ENCODE data around the gene DEFB113.
"Not testable (repeated sequence)": the region's sequence is repeated elsewhere in the genome, so short reads cannot be mapped to it uniquely, and the experiment has no call there.

Gene DEFB113, protein sequence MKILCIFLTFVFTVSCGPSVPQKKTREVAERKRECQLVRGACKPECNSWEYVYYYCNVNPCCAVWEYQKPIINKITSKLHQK

DNA sequence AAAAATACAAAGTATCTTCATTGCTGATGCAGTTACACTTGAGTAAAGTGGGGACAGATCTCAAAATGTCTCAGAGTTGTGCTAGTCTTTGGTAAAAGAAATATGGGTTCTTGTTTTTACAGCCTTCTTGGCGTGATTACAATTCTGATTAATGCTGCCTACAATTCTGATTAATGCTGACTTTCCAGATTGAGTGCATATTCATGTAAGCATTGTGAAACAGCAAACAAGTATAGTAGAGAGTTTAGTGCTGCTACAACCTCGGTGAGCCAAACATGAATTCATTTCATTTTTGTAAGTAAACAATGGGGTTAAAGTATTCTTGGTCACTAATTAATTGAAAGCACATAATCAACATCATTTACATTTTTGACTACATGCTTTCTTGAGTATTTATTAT lies at the start of gene DEFB113:
Gene DEFB113, minus strand, starts transcription at position 21 of the 400 bp plus-strand sequence. Its CDS starts 0 bp downstream, at position 21.
- DNase-seq: no peak

DNA sequence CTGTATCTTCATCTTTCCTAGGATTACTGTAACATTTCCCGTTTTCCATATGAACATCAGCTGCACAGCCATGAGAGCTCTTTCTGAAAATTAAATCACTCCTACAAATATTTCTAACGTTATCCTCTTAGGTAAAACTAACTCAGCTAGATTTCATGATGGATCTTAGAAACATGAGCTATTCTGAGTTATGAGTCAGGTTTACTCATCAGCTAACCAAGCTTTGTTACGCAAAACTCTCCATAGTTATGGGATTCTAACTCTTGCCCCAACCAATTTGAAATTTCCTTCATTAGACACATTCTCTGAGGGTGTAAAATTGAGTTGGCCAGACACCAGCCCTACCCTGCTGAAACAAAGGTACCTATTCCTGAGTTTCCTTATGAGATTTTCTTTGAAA lies 38.4 kb upstream of the DEFB113 start:
- DNase-seq: no peak

DNA sequence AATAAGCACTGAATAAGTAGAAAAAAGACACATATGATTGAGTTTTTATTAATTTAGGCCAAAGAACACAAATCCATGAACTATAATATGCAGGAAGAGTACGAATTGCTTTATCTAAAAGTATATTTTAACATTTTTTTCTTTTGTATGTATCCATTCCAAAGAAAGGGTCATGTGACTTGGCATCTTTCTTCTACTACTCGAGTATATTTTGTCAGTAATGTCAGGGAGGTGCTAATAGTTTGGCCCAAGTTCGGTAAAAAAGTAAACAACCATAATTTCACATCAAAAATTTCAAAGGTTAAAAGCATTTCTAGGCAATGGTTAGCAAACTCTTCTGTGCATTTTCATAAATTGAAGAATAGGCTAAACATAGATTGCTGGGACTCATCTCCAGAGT lies 33.7 kb upstream of the DEFB113 start:
- no peak for DNase-seq

DNA sequence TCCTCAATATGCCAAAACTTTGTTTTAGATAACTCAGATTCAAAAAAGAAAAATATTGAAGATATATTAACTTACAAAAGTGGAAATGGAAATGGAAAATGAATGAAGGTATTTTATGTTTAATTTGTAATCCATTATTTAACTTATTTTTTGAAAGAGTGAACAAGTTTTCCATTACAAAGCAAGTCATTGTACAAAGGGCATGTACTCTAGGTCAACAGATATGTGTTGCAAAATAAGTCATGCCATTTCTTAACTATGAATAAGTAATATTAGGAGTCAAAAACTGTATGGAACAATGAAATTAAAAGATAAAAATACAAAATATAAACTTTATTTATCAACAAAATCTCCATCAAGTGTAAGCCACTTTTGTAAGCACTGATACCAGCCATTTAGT lies 25.9 kb upstream of the DEFB113 start:
- DNase-seq: no peak

DNA sequence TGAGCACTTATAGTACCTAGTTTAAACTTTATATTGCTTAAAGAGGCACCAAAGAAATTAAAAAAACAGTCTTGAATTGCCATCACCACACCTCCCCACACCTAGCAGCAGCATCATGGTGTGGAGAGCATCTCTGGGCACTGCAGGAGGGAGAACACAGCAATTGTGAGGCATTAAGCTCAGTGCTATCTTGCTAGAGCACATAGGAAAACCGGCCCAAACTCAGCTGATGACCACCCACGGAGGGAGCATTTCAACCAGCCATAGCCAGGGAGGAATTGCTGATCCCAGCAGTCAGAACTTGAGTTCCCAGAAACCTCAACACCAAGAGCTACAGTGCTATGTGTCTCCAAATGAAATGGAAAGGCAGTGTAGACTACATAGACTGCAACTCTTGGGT lies 19.5 kb upstream of the DEFB113 start:
- no peak for DNase-seq

DNA sequence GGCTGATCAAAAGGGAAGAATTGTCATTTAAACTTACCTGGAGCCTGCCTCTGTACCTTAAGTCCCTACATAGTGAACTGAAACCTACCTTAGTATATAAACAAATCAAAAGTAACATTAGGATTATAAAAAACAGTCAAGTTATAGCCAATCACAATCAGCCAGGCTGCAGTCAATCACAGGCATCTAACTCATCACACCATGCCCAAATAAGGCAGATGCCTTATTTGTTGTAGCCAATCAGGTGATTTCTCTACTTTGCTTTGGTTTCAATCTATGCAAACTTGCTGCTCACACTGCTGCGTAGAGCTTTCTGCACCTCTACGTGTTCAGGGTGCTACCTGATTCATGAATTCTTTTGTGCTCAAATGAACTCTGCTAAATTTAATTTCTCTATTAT lies 18.3 kb upstream of the DEFB113 start:
- DNase-seq: no peak

DNA sequence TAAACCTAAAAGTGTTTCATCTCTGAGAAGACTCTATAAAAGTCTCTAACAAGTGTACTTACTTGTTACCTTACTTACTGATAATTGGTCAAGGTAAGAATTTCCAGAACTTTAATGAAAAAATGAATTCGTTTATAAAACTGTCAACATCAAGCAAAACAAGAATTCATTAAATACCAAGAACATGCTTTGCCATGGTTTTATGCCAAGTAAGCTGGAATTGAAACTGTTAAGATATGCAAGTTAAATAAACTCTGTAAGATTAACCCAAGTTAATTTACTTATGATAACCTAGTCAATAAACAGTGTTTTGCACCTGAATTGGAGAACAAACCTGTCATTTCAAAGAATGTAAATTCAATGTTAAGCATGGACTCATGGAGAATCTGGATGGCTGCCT lies 17.1 kb upstream of the DEFB113 start:
- DNase-seq: no peak

DNA sequence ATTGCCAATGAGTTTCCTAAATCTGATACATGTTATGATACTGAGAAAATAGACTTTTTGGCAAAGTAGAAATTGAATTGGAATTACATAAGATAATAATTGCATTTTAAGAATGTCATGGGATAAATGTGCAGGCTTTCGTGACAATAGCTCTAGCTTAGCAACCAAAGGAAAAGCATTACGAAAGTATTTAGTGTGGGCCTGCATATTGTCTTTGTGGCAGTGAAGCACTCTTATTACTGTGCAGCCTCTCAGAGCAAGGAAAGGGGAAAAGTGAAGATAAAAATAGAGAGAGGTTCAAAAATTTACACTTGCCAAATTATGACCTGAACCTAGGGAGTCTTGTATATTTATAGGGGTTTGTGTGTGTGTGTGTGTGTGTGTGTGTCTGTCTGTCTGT lies 12.6 kb upstream of the DEFB113 start:
- no peak for DNase-seq

DNA sequence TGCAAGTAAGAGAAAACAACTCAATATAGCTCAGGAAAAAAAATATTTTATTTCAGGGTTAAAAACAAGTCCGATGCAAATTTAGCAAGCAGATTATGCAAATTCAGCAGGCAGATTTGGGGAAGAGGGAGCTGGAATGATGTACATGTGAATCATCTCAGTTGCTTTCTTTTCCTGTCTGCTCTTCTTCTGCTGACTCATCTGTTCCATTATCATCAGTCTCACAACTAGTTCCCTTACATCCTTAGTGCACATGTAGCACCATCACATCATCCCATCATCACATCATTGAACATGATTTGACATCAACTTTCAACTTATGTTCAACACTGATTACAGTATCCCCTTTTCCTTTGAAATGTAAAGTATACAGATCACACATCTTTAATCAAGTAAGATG lies 11.5 kb upstream of the DEFB113 start:
- no peak for DNase-seq

DNA sequence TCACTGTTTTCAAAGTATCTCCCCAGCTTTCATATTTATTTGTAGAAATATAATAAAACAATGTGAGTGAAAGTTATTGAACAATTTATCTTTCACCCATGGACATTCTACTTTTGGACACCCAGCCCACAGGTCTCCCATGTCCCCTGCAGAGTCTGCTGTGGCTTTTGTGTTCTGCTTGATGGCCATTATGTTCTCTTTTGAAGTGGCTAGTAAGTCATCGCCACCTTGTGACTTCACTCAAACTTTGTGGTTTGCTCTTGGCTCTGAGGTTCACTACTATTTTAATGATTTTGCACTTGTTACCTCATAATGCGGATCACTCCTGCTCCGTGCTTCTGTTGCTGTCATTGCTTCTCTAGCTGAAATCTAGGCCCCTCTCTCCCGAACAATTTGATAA lies 10.2 kb upstream of the DEFB113 start:
- no peak for DNase-seq

DNA sequence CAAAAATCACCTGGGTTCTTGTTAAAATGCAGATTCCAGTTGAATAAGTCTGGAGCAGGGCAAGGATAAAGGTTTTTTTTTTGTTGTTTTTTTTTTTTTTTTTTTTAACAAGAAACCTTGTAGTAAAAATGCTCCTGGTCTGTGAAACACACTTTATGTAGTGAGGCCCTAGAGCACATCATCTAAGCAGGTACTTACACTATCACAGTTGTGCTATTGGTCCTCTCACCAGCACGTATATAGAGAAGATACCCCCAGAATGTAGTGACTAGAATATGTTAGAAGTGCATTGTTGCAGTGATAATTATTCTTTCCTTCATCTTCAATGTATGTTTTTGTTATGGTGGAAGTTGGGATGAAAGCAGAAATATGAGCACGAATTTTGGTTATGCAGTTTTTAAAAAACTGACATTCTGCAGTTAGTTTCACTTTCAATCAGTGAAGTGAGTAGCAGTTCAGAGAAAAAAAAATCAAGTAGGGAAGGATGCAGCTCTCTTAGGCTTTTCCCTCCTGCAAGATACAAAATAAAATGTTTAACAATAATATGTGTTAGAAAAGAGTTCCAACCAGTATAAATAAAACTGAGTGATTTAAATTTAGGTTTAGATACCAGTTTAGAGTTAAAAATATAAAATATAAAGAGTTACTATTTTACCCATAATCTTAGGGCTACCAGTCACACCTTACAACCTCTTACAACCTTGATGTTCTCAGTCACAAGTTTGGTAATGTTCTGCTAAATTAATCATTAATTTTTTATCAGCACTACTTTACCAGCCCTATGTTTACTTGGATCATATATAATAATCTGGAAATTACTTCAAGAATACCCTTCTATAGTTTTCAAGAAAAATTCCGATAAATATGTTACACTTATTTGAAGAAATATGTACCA lies 9.2 kb upstream of the DEFB113 start:
- no peak for DNase-seq

DNA sequence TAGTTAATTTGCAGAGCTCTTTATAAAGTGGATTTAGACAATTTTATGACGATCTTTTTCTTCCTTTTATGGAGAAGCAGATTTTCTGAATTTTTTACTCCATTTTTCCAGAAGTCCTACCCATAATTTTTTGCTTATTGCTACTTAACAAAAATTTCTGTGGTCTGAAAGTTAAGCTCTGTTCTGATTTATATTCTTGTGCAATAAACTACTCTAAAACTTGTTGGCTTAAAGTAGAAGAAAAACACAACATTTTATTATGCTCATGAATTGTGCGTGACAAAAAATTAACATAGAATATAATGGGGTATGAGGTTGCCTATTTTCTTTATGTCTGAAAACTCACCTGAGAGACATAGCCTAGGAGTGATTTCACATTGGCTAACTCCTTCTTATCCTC lies 2.6 kb downstream of the DEFB113 start:
- DNase-seq: no peak

DNA sequence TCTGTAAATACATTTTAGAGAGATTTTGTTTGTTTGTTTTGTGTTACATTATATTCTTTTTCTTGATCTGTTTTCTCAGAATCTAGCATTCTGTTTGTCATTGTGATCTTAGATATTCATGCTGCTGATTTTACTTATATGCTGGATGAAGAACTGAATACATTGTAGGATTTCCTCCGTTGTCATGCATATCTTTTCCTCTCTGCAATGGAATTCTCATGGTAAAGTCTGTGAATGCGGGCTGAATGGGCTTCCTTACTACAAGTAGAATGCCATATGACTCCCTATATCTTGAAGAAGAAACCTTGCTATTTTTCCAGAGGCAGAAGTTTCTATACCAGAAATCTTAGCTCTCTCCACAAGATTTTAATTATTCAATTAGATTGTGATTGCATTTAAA lies 3.1 kb downstream of the DEFB113 start:
- no peak for DNase-seq

DNA sequence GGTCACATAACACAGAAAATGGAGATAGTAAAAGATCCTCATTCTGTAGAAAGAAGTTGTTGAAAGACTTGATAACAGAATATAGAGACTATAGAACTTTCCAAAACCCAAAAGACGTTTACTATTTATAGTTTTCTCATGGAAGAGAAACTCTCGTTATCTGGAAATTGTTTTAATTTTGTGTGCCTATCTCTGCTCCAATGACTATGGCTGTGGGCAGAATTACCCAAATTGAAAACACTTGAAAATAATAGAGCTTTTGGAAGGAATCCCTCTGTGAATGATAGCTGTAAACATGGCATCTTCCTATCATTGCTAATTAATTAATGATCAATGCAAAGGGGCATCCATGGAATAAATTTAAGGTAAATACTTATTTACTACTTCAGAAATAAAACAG lies 5.4 kb downstream of the DEFB113 start, which contains the start of gene DEFB114:
Gene DEFB114, minus strand, starts transcription at position 101 of the 400 bp plus-strand sequence. Its CDS starts 59 bp downstream, at position 42.
- DNase-seq: no peak

DNA sequence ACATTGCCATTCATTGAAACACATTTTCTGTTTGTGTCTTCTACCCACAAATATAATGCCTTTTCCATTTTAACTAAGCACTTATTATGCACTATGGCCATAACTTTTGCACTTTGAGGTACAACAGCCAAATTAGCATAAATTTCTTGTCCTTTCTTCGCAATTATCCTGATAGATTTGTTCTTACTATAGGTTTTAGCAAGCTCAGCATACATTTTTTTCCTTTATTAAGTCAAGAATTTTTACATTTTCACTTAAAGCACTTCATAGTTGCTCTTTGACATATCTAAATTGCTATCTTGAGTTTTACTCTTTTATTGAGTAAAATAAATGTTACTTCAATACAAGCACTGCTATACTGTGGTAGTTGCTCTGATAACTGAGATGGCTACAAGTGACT lies 11.2 kb downstream of the DEFB113 start:
- no peak for DNase-seq

DNA sequence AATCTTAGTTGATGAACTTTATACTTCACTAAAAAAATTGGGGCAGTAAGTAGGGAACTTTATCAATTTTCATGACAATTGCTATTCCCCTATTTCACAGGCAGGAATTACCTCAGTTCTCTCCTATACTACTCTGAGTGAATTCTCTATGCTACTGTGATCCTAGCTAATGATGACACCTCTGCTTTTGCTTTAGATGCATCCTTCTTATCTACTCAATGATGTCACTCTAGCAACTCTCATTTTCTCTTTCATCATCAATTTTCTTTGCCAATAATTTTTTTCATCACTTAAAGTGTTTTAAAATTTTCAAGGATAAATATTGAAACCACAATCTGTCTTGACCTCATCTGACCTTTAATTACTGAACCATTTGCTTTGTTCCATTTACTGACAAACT lies 13.6 kb downstream of the DEFB113 start:
- no peak for DNase-seq

DNA sequence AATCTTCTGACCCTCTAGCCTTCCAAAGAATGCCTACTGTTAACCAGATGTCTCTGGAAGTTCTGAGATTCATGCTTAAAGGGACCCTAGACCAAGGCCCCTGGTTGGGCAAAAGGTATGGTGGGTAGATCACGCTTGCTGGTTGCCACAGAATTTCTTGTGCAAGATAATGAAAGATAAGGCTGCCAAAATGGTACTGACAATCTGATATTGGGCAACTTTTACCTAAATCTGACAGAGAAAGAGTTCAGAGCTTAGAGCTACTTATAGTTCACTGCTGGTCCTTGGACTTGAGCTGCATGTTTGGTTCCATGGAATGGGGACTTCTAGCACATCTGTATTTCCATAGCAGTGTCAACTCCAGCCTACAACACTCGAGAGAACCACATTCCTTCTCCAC lies 17.5 kb downstream of the DEFB113 start:
- no peak for DNase-seq

DNA sequence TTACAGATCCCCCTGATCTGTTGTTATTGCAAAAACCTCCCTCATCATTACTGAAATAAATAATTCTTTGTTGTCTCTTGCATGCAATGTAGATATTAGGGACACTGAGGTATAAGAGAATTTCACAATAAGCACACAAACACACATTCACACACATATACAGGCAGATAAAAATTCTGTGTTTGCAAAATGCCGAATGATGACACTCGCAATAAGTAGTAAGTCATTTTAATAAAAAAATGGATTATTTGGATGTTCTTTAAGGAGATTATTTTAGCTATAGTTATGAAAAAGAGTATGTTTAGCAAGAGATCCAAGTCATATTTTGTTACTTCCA lies 19.0 kb downstream of the DEFB113 start:
- DNase-seq: no peak

DNA sequence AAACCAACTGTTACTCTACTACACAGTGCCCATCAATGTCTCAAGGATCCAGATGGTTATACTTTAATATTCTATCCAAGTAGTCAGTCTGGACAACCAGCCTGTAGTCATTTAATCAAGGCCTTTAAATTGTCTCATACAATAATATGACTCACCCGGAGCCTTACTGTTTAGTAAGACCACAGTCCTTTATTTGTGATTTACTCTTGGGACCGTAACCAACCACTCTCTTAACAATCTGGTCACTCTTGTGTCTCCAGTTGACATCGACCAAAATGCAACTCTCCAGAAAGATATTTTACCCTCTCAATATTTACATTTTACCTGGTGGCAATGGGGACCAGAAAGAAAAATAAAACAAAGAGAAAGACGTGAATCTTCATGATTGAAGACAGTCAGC lies 20.4 kb downstream of the DEFB113 start:
- DNase-seq: no peak

DNA sequence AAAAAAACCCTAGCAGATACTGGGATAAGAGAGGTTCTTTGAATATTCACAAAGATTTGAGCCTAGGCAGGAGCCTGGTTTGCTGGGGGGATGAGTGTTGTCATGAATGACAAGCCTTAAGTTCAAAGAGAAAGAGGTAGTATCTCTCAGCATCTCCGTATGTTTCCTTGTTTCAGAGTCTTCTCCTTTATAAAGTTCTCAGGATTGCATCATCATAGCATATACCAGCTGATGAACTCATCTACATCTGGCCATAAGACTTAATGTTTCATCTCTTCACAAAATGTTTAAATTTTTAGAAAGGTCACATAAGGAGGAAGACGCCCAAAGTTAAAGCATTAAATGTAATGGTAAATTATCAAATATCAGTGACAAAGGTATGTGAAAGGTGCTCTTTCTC lies 22.6 kb downstream of the DEFB113 start:
- DNase-seq: no peak

DNA sequence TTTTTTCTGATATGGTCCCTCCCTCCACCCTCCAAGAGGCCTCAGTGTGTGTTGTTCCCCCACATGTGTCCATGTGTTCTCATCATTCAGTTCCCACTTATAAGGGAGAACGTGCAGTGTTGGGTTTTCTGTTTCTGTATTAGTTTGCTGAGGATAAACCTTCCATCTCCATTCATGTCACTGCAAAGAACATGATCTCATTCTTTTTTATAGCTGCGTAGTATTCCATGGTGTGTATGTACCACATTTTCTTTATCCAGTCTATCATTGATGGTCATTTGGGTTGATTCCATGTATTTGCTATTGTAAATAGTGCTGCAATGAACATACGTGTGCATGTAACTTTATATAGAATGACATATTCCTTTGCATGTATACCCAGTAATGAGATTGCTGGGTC lies 25.4 kb downstream of the DEFB113 start:
- not testable (repeated sequence) for DNase-seq

DNA sequence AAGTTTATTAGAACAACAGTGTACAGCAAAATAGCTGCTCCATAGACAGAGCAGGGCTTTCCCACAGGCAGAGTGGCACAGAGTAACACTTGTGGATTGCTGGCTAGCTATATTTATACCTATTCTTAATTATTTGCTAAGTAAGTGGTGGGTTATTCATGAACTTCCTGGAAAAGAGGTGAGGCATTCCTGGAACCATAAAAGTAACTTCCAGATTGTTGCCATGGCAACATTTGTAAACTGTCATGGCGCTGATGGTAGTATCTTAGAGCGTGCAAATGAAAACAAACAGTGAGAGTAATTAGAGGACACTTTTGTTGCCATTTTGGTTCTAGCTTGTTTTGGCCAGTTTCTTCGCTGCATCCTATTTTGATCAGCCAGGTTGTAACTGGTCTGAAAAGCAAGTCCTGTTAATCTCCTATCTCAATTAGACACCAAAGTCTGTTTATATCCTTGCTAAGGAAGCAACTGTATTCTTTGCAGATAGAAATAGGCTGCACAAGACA lies 29.4 kb downstream of the DEFB113 start:
- no peak for DNase-seq

DNA sequence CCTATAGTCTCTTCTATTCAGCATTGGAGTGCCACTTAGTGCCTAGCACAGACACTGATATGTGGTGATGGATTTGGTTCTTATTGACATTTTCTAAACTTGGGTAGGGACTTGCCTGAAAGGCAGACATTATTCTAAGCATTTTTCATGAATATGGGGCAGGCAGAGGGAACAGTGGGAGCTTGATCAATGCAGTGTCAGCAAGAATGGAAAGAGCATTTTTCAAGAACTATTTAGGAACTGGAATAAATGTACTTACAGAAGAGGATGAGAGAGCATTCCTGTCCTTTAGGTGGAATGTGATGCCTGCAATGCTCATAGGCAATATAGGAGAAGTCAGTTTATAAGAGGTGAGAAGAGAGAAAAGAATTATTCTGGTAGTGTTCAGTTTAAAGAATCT lies 31.6 kb downstream of the DEFB113 start:
- no peak for DNase-seq

DNA sequence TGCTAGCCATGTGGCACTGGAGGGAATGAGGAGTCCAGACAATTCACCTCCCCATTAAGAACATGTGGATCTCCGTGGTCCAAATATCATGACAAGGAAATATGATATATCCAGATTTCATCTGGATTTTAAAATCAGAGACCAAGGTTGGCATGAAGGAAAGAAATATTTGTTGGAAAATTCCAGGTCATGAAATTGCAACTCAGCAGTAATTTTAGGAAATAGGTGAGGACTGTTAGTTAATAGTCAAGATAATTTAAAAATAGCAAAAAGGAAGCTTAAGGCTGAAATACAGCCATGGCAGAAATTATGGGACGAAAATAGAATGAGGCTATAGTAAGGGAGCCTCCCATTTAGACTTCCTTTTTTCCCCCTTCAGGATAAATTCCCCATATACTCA lies 32.4 kb downstream of the DEFB113 start:
- no peak for DNase-seq

DNA sequence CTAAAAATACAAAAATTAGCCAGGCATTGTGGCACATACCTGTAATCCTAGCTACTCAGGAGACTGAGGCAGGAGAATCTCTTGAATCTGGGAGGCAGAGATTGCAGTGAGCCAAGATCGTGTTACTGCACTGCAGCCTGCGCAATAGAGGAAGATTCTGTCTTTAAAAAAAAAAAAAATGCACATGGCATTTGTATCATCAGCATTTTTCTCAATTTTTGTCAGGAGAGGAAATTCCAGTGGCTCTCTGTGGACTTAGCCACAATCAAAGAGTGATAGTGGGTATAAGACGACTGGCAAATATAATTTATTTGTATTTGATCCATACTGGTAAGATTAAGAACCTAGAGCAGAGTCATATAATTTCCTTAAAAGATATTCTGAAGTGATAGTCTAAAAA lies 34.0 kb downstream of the DEFB113 start:
- no peak for DNase-seq

All from activated CD8-positive, alpha-beta memory T cell treated with anti-CD3 and anti-CD28 coated beads, Interleukin-2, amount 50 U/mL, for 48 hours (primary cell).